HG03060 (cell line): ENCODE results near the gene TBX3.

Experiments
- ATAC-seq: cut with Tn5 transposase; IDR thresholded peaks from one replicate; pipeline ENCODE4 v1.9.1; 2021; ENCODE audit warnings: low read depth, moderate number of reproducible peaks; ENCODE audit not compliant: unreplicated experiment

The TBX3 gene

GRCh38 chr12:114669401-114670290 is 14.3 kb downstream of the TBX3 start:
- no peak for ATAC-seq

GRCh38 chr12:114668886-114669288 is 15.1 kb downstream of the TBX3 start:
- no peak for ATAC-seq

DNA sequence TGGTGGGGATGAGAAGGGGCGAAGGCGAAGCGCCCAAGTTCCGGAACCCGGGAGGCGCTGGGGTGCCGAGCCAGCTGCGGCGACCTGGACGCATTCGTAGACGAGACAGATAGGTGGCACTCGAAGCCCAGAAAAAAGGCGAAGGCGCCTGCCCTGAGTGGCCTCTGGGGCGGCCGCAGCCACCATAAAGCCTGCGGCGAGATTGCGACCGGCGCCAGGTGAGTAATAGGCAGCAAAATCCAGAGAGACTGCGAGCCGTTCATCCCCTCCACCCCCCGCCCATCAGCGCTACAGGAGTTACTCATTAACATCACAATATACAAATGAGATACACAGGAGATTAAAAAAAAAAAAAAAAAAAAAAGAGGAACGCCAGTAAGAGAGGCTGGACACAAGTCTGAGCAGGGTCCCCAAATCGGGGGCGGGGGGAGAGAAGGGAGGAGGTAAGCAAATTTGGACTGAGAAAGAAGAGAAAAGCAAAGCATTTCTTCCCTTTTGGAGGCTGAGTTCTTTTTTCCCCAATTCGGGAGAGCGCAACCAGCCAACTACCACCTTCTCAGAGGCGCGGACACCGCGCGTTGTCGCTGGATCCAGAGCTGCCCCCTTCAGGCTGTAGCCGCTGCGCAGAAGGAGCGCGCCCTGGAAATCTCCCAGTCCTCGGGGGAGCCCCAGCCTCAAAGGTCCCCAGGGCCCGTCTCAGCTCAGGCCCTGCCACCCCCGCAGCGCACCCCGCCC is 15.7 kb downstream of the TBX3 start:
- no peak for ATAC-seq

GRCh38 chr12:114667669-114668150 is 16.3 kb downstream of the TBX3 start:
- no peak for ATAC-seq

DNA sequence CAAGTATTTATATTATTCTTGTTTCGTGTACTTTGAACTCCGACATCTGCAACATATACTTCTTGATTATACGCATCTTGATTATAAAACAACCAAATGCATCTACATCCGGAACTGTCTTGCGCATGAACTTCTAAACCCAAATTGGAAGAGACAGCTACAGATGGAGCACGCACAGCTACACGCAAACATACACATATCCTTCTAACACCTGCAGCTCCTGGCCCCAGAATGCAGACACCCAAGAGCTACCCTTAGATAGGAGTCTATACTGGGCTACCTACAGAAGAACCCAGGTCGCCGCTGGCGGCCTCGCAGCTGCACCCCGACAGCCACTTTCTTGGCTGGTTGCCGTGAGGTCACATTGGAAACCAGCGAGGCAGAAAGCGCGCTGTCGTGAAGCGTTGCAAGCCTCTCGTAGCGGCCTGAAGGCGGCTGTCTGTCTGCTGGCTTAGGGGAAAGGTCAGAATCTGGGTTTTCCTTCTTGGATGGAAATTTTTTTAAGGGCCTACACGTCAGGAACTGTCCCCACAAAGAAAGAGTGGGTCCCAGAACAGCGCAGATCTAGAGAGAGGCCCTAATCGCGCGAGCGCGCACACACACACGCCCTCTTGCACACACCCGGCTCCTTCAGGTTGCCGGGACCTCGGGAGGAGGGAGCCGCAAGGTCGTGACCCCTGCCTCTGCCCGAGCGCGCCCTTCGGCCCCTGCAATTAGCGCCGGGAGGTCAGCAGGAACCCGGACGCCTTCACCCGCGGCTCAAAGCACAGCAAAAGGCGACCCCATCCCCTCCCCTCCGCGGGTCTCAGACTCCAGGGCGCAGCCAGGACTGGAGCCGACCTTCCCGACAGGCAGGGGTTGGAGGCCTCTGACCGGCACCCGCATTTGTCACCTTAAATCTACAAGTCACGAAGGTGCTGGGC is 17.0 kb downstream of the TBX3 start:
- ATAC-seq, result no peak

DNA sequence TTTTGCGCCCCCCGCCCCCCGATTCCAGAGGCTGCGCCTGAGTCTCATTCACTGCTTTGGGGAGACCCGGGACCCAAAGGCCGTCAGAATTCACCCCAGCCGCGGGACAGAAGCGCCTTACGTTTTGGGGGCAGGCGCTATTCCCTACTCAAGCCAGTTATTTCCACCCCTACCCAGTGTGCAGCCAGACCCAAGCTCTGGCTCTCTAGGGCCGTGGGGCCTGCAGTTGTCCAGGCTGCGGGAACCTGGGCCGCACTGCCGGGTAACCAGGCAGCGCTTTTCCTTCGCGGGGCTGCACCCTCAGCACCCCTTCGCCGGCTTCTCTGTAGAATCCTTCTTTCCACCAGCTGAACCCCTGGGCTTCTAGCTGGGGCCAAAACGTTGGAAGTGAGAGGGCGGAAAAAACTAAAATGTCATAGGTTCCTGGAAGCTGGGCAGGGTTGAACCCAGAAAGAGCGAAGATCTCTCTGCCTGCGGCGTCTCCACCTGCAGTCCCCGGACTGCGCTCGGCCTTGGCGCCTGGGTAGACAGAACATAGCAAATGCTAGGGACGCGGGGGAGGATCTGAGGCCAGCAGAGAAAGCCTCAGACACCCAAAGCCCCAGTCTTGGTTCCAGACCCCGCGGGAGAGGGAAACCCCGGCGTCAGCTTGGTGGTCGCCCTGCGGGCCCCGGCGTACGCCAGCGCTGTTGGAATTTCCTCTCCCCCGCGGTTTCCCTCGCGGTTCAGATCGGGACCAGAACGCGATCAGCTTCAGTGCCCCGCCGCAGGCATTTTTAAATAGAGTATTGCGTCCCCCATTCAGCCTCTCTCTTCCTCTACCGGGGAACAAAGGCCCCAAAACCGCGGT is 18.3 kb downstream of the TBX3 start:
- no peak for ATAC-seq

- no peak for ATAC-seq
Observed at GRCh38 chr12:114664651-114665320, 19.2 kb downstream of the TBX3 start.

DNA sequence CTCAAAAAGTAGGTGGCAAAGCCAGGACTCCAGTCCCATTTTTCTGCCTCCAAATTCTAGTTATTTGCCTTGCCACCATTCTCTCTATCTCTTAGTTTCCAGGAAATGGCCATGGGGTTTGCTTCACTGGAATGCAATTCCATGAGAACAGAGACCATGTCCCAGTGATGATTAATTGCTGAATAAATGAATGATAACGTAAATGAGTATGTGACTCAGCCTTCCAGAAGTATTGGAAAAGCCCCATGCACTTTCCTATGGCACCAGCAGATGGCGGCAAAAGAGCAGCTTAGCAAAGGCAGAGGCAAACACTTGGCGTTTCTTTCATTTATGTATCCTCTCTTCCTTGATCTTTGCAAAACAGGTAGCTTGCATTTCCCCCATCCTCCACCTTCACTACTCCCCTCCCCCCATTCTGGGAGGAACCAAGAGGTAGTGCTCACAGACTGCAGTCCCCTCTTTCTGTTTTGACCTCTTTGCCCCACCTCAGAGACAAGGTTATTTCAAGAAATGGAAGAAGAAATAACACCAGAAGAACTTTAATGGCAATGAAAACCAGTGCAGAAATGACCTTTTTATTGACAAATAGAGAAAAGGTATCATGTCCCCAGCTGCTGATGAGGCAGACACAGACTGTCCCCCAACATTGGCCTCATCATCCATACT is 21.3 kb downstream of the TBX3 start:
- ATAC-seq, result no peak

GRCh38 chr12:114661245-114661644 is 22.7 kb downstream of the TBX3 start:
- no peak for ATAC-seq

GRCh38 chr12:114659084-114659483 is 24.9 kb downstream of the TBX3 start:
- no peak for ATAC-seq

DNA sequence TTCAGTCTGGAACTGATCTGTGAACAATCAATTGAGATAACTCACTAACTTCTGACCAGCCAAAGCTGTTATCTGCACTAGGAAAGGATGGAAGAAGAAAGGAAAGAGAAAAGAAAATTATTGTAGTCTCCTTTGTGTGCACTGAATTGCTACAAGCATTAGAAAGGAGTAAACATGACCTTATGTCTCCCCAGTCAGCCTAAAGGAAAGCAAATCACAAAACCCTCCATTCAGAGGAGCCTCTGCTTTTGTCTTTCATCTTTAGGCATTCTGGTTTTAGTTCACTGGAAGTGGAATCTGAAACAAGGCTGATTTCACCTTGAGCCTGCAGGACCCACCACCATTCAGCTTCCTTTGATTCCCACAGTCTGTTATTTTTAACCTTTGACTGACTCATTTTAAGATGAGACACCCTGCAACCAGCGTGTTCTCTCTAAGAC is 26.0 kb downstream of the TBX3 start:
- no peak for ATAC-seq

- ATAC-seq, result no peak
Observed at GRCh38 chr12:114657597-114657920, 26.4 kb downstream of the TBX3 start.

DNA sequence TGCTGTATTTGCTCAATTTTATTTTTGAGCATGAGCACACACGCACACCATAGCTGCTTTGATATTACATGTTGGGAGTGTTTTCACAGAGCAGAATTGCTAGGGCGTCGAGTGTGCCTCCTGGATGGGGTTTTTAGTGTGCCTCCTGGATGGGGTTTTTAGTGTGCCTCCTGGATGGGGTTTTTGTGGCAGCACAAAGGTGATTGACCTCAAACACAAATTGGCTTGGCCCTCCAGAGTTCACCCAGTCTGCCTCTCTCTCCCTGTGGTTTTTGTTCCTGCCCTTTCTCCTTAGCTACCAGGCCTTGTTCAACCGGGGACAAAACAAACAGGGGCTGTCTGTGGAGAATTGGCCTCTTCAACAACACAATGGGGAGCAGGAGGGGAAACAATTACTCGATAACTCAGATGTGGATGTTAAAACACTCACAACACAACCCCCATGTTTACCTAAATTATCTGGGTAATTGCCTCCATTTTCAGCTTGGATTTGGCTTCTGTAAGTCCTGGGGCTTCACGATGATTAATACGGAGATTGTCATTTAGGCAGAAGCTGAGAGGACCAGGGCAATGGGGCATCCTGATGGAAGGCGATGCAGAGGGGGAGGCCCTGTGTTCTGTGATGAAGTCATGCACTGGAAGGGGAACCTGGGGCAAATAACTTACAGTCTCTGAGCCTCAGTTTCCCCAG is 26.9 kb downstream of the TBX3 start:
- ATAC-seq, result no peak

DNA sequence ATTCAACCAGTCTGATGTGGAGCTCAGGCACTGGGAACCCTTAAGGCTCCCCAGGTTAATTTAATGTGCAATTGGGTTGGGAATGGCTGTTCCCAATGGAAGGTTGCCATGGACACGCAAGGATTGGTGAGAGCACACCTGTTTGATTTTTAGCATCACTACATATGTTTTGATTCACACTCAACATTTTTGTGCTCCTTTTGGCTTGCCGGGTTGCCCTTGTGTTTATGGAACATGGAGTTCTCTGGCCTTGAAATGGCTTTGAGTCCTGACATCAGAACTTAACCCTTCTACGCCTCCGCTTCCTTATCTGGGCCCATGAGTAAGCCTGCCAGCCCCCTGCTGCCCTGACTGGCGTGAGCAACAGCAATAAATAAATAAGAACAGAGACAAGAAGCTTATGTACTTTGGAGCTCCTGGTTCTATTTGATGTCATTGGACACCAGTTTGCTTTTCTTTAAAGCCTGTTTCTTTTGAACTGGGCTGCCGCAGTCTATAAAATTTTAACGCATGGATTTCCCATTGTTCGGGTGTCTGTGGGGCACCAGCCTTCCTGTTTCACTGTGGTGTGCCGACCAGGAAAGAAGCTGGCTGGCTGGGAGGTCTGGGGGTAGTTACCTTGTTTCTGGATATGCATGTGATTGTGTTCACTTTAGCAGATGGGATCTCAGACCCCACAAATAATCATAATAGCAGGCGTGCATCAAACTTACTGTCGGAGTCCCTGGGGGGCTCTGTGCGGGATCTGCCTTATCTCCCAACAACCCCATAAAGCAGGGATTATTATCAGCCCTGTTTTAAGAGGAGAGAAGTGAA is 27.8 kb downstream of the TBX3 start:
- ATAC-seq, result no peak

DNA sequence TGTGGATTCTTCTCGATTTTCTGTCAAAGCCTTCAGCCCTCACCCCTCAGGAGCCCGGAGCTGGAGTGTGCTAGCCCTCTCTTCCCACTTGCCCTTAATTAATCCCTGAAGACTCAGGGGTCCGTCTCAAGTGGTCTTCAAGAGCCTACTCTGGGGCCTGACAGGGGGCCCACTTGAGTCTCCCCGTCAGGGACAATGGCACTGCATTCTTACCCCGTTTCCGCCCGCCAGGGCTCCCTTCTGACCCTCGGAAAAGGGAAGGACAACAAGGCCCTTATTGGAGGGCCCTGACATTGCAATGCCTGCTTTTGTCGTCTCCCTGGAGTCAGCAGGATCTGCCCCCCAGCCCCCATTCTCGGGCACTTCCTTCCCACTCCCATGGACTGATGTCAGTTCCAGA is 34.4 kb downstream of the TBX3 start:
- ATAC-seq, result no peak

GRCh38 chr12:114648711-114649110 is 35.3 kb downstream of the TBX3 start:
- ATAC-seq, result no peak

DNA sequence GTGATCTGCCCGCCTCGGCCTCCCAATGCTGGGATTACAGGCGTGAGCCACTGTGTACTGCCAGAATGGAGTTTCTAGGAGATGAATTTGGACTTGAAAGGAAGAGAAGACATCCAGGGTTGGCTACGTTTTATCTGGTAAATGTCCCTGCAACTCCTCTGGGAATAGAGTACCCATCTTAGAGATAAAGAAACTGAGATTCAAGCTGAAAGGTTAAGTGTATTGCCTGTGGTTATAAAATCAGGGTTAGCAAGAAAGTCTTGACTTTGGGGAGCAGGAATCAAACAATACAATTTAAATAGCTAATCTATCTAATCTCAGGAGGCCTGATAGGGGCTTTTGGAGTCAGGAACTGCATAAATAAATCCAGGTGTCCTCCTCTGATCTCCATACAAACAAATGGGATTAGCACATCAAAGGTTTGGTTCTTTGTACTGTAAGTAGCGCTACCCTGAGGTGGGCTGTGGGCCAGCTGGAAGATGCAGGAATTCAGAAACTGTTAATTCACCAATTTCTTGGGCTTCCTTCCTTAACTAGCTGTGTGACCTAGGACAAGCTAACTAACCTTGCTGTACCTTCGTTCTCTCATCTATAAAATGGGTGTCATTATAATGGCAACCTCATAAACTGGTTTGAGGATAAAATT is 45.1 kb downstream of the TBX3 start:
- no peak for ATAC-seq
